Lower leg skin (tissue), 3 donors: Measurements from ENCODE around the gene RASA1.

Experiments used
- POLR2A ChIP-seq, 2 donors: fragments of 450-650 bp; IDR thresholded peaks; one replicate each; pipeline ENCODE4 v1.6.1; 2016 to 2017; ENCODE audit warnings: antibody characterized with exemption in 2 of 2, mild to moderate bottlenecking in 1 of 2, moderate library complexity in 1 of 2
- TF ChIP-seq, protein P1 (sequence below), 3 donors: fragments of 450-650 bp; IDR thresholded peaks; one replicate each; pipeline ENCODE4 v1.5.1; 2016; ENCODE audit warnings: antibody characterized with exemption in 3 of 3, mild to moderate bottlenecking in 3 of 3, moderate library complexity in 2 of 3

DNA sequence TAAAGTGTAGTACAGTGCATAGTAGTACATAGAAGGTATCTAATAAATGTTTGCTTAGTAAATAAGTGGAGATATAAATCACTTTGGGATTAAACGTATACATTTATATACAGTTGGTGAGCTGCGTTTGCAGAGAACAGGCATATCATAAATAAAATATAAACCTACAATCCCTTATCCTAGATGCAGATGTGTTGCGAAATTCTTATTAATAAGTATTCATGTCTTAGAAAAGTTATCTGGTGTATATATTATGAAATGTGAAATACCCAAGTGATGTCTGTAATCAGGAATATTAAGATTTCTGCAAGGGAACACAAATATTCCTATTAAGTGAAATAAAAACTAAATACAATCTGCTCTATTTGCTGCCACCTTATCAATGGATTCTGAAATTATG, 136.2 kb downstream of the RASA1 start:
- TF ChIP-seq, protein P1, sequence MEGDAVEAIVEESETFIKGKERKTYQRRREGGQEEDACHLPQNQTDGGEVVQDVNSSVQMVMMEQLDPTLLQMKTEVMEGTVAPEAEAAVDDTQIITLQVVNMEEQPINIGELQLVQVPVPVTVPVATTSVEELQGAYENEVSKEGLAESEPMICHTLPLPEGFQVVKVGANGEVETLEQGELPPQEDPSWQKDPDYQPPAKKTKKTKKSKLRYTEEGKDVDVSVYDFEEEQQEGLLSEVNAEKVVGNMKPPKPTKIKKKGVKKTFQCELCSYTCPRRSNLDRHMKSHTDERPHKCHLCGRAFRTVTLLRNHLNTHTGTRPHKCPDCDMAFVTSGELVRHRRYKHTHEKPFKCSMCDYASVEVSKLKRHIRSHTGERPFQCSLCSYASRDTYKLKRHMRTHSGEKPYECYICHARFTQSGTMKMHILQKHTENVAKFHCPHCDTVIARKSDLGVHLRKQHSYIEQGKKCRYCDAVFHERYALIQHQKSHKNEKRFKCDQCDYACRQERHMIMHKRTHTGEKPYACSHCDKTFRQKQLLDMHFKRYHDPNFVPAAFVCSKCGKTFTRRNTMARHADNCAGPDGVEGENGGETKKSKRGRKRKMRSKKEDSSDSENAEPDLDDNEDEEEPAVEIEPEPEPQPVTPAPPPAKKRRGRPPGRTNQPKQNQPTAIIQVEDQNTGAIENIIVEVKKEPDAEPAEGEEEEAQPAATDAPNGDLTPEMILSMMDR (IDR thresholded peaks at IDR 0.05) = no peak
- no peak for TF ChIP-seq POLR2A (IDR thresholded peaks at IDR 0.05)
